ENCODE results near the gene SCARF2. TPM values are rescaled to one million over a fixed set of nuclear protein-coding genes. Genes with fewer than 3 reads are reported as not detected.

Gene SCARF2
- polyA plus RNA-seq, 3 donors = 0.12 to 0.51 TPM; not detected in 1

DNA sequence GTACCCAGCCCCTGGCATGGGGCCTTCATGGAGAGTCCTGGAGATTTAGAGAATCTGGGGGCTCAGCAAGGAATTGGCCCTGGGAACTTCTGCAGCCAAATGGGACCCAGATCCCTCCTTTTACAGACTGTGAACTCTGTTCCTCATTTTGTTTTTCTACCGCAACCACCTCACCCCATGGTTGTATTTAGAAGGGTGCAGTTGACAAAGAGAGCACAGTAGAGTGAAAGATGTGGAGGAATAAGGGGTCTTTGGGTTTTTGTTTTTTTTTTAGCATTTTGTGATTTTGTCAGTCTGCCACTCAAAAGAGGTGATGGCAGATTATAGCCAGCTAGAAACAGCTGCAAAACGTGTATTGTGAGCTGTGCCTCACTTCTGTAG, 41.7 kb downstream of the SCARF2 start:
- Histone ChIP-seq H3K79me2 (ENCODE audit: insufficient read depth, low read length) (peaks cover 7% of the 10 kb centered on the region), H2AFZ (ENCODE audit: insufficient read depth, low read depth, low read length, poor library complexity, severe bottlenecking) (peak overlapping the region; percentile 4), H3K27me3 (ENCODE audit: control insufficient read depth in 2 of 2, insufficient read depth in 2 of 2, low read length in 2 of 2) (no peaks in the 10 kb centered on the region), H3K9ac (ENCODE audit: insufficient read depth, low read length, poor library complexity, severe bottlenecking) (no peak overlapping the region), H4K20me1 (ENCODE audit: insufficient read depth, low read length) (no peaks in the 10 kb centered on the region), H3K4me3 (replicated peaks in 1 of 3; ENCODE audit: low read depth in 2 of 3, low read length in 3 of 3) (peak overlapping the region in 1 of 3 experiments; percentile 17), H3K27ac (ENCODE audit: low read depth in 1 of 2, low read length in 2 of 2) (no peak overlapping the region), H3K4me2 (replicated peaks; ENCODE audit: extremely low read depth, low read length, poor library complexity, severe bottlenecking) (peak overlapping the region; percentile 26), H3K9me3 (replicated peaks in 1 of 2; ENCODE audit: control insufficient read depth in 1 of 2, insufficient read depth in 1 of 2, low read length in 2 of 2) (no peaks in the 10 kb centered on the region), H3K4me1 (ENCODE audit: control insufficient read depth in 1 of 2, insufficient read depth in 2 of 2, low read length in 2 of 2) (peaks cover 25 to 27% of the 10 kb centered on the region in 2 donors), H3K36me3 (replicated peaks in 1 of 2; ENCODE audit: control insufficient read depth in 1 of 2, insufficient read depth in 2 of 2, low read length in 2 of 2) (peaks cover 0 to 7% of the 10 kb centered on the region in 2 donors)
- Mint-ChIP-seq H3K9me3 (peaks cover 0 to 2% (median 0%) of the 10 kb centered on the region in 7 donors), H3K27me3 (ENCODE audit: low read depth in 3 of 3) (peaks cover 0 to 2% (median 0%) of the 10 kb centered on the region in 3 donors), H3K27ac (no peak overlapping the region), H3K4me1 (peaks cover 31% of the 10 kb centered on the region), H3K4me3 (no peak overlapping the region), H3K36me3 (peaks cover 2 to 7% of the 10 kb centered on the region in 2 donors)
- TF ChIP-seq, protein P1, sequence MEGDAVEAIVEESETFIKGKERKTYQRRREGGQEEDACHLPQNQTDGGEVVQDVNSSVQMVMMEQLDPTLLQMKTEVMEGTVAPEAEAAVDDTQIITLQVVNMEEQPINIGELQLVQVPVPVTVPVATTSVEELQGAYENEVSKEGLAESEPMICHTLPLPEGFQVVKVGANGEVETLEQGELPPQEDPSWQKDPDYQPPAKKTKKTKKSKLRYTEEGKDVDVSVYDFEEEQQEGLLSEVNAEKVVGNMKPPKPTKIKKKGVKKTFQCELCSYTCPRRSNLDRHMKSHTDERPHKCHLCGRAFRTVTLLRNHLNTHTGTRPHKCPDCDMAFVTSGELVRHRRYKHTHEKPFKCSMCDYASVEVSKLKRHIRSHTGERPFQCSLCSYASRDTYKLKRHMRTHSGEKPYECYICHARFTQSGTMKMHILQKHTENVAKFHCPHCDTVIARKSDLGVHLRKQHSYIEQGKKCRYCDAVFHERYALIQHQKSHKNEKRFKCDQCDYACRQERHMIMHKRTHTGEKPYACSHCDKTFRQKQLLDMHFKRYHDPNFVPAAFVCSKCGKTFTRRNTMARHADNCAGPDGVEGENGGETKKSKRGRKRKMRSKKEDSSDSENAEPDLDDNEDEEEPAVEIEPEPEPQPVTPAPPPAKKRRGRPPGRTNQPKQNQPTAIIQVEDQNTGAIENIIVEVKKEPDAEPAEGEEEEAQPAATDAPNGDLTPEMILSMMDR (IDR thresholded peaks at IDR 0.05) = no peak
- intact Hi-C loops (cut with micrococcal nuclease) = no loop called here
- WGBS (ENCODE audit: insufficient coverage) = 0% methylated on average over 1 of the region's 2 CpGs
- DNase-seq = no peak

DNA sequence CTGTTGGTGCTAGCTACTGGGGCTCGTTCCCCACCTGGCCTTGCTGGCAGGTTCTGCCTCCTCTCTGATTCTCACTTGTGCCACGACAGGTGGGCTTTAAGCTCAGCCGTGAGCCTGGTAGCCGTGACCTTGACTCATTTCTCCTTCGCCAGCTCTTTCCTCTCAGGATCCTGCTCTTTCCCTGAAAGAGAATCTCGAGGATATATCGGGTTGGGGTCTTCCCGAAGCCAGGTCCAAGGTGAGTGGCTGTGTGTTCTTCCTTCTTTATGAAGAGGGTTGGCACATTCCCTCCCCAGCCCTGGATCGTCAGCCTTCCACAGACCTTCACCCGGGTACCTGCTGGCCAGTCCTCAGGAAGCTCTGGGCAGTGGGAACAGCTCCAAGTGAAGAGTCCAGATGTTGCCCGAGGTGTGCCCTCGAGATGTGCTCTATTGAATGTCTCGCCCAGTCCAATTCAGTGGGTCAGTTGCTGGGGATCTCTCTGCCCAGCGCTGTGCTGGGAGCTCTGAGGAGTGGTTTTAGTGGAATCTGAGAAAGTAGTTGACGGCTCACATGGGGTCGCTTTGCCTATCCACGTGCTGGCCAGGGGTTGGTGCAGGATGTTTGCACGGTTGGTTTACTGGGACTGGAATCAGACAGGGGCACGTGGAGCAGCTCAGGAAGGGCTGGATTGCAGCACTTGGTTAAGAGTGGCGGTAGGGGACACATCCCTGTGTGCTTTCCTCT, 42.3 kb downstream of the SCARF2 start:
- intact Hi-C loops (cut with micrococcal nuclease) = no loop called here
- H3K4me3 ChIP-seq (replicated peaks in 1 of 3; ENCODE audit: low read depth in 2 of 3, low read length in 3 of 3) = peak overlapping the region in 1 of 3 experiments; percentile 89
- no peak for DNase-seq
- H3K79me2 ChIP-seq (ENCODE audit: insufficient read depth, low read length) = peaks cover 7% of the 10 kb centered on the region
- H3K9ac ChIP-seq (ENCODE audit: insufficient read depth, low read length, poor library complexity, severe bottlenecking) = no peak overlapping the region
- no peaks in the 10 kb centered on the region for H3K9me3 ChIP-seq (replicated peaks in 1 of 2; ENCODE audit: control insufficient read depth in 1 of 2, insufficient read depth in 1 of 2, low read length in 2 of 2)
- 77% methylated on average over 16 of the region's 20 CpGs for WGBS (ENCODE audit: insufficient coverage)
- H2AFZ ChIP-seq (ENCODE audit: insufficient read depth, low read depth, low read length, poor library complexity, severe bottlenecking) = peak overlapping the region; percentile 4
- TF ChIP-seq, protein P1 (IDR thresholded peaks at IDR 0.05) = no peak
- H3K36me3 ChIP-seq (replicated peaks in 1 of 2; ENCODE audit: control insufficient read depth in 1 of 2, insufficient read depth in 2 of 2, low read length in 2 of 2) = peaks cover 0 to 2% of the 10 kb centered on the region in 2 donors
- Mint-ChIP-seq H3K27me3 (ENCODE audit: low read depth in 3 of 3) (peaks cover 0 to 4% (median 0%) of the 10 kb centered on the region in 3 donors), H3K4me3 (peak overlapping the region; percentile 76 to 88), H3K9me3 (peaks cover 0 to 2% (median 0%) of the 10 kb centered on the region in 7 donors), H3K36me3 (peaks cover 2 to 3% of the 10 kb centered on the region in 2 donors), H3K27ac (peak overlapping the region in 2 of 7 donors; percentile 4 to 23), H3K4me1 (peaks cover 31% of the 10 kb centered on the region)
- H3K27ac ChIP-seq (ENCODE audit: low read depth in 1 of 2, low read length in 2 of 2) = no peak overlapping the region
- H3K27me3 ChIP-seq (ENCODE audit: control insufficient read depth in 2 of 2, insufficient read depth in 2 of 2, low read length in 2 of 2) = no peaks in the 10 kb centered on the region
- H4K20me1 ChIP-seq (ENCODE audit: insufficient read depth, low read length) = no peaks in the 10 kb centered on the region
- H3K4me2 ChIP-seq (replicated peaks; ENCODE audit: extremely low read depth, low read length, poor library complexity, severe bottlenecking) = peak overlapping the region; percentile 97
- H3K4me1 ChIP-seq (ENCODE audit: control insufficient read depth in 1 of 2, insufficient read depth in 2 of 2, low read length in 2 of 2) = peaks cover 25 to 27% of the 10 kb centered on the region in 2 donors
